Esophagus squamous epithelium (tissue), 5 donors: ENCODE data around the gene TBXAS1. TPM values are rescaled to one million over a fixed set of nuclear protein-coding genes. Genes with fewer than 3 reads are reported as not detected.

Experiments
- DNase-seq: peaks from one replicate; lab custom pipeline; 2025; lab: John Stamatoyannopoulos, UW
- H3K27ac ChIP-seq, 4 donors: fragments of 200-600 bp; sonication (generic); one replicate each; pipeline ENCODE4 v1.5.1; 2016 to 2019; ENCODE audit warnings: mild to moderate bottlenecking in 1 of 4
- H3K27me3 ChIP-seq, 4 donors: fragments of 200-600 bp; sonication (generic); 1 replicate in 3 of 4; 2 replicates in 1 of 4; pipeline versions ENCODE4 v1.5.1 to v1.6.0; 2017 to 2021; ENCODE audit warnings: antibody characterized with exemption in 1 of 4
- H3K36me3 ChIP-seq, 3 donors: fragments of 200-600 bp; sonication (generic); one replicate each; pipeline ENCODE4 v1.5.1; 2016 to 2019
- H3K4me1 ChIP-seq, 3 donors: fragments of 200-600 bp; sonication (generic); one replicate each; pipeline ENCODE4 v1.5.1; 2017 to 2019
- H3K4me3 ChIP-seq, 4 donors: fragments of 200-600 bp; sonication (generic); 1 replicate in 3 of 4; 2 replicates in 1 of 4; pipeline ENCODE4 v1.5.1; 2016 to 2019; ENCODE audit warnings: mild to moderate bottlenecking in 2 of 4, moderate library complexity in 1 of 4
- H3K9me3 ChIP-seq, 3 donors: fragments of 200-600 bp; sonication (generic); one replicate each; pipeline ENCODE4 v1.5.1; 2016 to 2019
- POLR2A ChIP-seq, 4 donors: fragments of 450-650 bp; IDR thresholded peaks; one replicate each; pipeline ENCODE4 v1.6.1; 2017; ENCODE audit warnings: antibody characterized with exemption in 4 of 4, mild to moderate bottlenecking in 4 of 4, moderate library complexity in 3 of 4
- WGBS, 2 donors: methylation state at CpG; one replicate each; pipeline ENCODE4 v1.1.5; 2018; 5-methylcytosine and 5-hydroxymethylcytosine counted together
- intact Hi-C: fragments of 100-400 bp; cut with DNase I; formaldehyde crosslinking; loops from one replicate; pipeline ENCODE4 v1.15.0; 2022
- total RNA-seq, 4 donors: library from RNA; depleted of rRNA; stranded (reverse); fragments of >200 nt; gene quantifications; one replicate each; pipeline ENCODE4 v1.1.0, GENCODE V29; 2016
- TF ChIP-seq, protein P1 (sequence below), 6 experiments: fragments of 450-650 bp in 4 of 6; fragments of 200-600 bp in 2 of 6; sonication (generic) in 2 of 6; IDR thresholded peaks; one replicate each; pipeline ENCODE4 v1.5.1; 2016 to 2019; ENCODE audit warnings: antibody characterized with exemption in 6 of 6, mild to moderate bottlenecking in 4 of 6, moderate library complexity in 4 of 6
- donor health status: DM: yes; HTN: yes; CAD: no.

Gene TBXAS1
- total RNA-seq, 4 donors from 2014 or later = 9.4 to 24.8 (median 17.8) TPM

DNA sequence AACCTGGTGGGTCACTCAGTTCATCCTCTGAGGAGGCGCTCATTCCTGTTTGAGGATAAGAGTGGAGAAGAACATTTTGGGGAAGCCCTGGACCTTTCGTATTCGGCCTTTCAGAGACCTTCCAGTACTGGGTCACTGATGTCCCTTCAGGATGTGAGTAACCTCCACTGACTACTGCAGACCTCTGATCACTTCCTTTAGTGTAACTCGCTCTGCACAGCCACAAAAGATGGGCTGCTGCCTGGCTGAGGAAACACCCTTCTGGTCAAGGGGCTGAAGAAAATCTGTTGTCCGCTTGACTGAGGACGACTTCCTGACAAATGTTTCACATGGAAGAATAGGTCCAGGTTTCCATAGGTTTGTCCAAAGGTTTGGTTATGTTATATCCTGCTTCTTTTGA is 15.9 kb upstream of the TBXAS1 start:
- intact Hi-C loops = no loop called here
- no peak for TF ChIP-seq POLR2A (IDR thresholded peaks at IDR 0.05)
- TF ChIP-seq, protein P1, sequence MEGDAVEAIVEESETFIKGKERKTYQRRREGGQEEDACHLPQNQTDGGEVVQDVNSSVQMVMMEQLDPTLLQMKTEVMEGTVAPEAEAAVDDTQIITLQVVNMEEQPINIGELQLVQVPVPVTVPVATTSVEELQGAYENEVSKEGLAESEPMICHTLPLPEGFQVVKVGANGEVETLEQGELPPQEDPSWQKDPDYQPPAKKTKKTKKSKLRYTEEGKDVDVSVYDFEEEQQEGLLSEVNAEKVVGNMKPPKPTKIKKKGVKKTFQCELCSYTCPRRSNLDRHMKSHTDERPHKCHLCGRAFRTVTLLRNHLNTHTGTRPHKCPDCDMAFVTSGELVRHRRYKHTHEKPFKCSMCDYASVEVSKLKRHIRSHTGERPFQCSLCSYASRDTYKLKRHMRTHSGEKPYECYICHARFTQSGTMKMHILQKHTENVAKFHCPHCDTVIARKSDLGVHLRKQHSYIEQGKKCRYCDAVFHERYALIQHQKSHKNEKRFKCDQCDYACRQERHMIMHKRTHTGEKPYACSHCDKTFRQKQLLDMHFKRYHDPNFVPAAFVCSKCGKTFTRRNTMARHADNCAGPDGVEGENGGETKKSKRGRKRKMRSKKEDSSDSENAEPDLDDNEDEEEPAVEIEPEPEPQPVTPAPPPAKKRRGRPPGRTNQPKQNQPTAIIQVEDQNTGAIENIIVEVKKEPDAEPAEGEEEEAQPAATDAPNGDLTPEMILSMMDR (IDR thresholded peaks at IDR 0.05) = no peak
- H3K4me1 ChIP-seq = no peaks in the 10 kb centered on the region
- H3K27me3 ChIP-seq = no peaks in the 10 kb centered on the region
- H3K9me3 ChIP-seq = no peaks in the 10 kb centered on the region
- WGBS, 2 donors = 87 to 100% methylated on average over 6 of the region's 6 CpGs
- no peak for DNase-seq
- H3K4me3 ChIP-seq = no peak overlapping the region
- H3K36me3 ChIP-seq = no peaks in the 10 kb centered on the region
- H3K27ac ChIP-seq = no peak overlapping the region

DNA sequence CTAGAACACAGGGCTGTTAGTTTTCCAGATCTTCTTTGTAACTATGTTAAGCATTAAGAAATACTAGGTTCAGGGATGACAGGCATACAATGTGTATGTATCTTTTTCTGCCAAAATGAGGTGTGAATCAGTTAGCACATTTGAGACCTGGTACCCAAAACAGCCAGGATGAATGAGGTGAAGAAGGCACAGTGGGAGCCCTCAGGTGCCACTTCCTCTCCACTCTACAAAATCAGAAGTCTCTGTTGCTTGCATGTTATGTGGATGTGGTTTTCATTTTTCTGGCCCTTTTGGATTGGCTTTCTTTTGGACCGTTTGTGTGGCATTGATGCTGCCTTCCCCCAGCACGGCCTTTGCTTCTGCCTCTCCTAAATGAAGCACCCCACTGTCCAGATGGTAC is 15.4 kb upstream of the TBXAS1 start:
- WGBS, 2 donors = 83 to 87% methylated on average over 2 of the region's 2 CpGs
- H3K9me3 ChIP-seq = no peaks in the 10 kb centered on the region
- no peak overlapping the region for H3K27ac ChIP-seq
- no peaks in the 10 kb centered on the region for H3K4me1 ChIP-seq
- TF ChIP-seq POLR2A (IDR thresholded peaks at IDR 0.05) = no peak
- TF ChIP-seq, protein P1 (IDR thresholded peaks at IDR 0.05) = no peak
- no peak for DNase-seq
- H3K4me3 ChIP-seq = no peak overlapping the region
- H3K36me3 ChIP-seq = no peaks in the 10 kb centered on the region
- intact Hi-C loops = no loop called here
- no peaks in the 10 kb centered on the region for H3K27me3 ChIP-seq

DNA sequence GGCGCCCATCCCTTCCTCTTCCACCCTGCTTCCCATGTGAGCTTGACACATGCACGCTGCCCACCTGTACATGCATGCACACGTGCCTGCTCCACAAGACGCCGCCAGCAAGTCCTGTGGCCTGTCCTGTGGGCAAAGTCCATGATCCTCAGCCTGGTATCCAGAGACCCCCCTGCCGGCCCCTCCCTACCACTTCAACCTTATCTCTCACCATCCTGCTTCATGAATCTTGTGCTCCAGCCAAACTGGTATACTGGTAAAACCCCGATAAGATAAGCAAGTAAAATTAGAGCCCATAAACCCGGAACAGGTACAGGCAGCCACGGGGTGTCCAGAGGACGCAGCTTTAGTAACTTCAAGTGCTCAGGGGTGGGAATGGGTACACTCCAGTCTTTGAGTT is 11.8 kb upstream of the TBXAS1 start:
- DNase-seq = no peak
- Histone ChIP-seq H3K4me3 (no peak overlapping the region), H3K4me1 (peaks cover 0 to 7% (median 0%) of the 10 kb centered on the region in 3 donors), H3K27ac (no peak overlapping the region), H3K27me3 (no peaks in the 10 kb centered on the region), H3K9me3 (no peaks in the 10 kb centered on the region), H3K36me3 (no peaks in the 10 kb centered on the region)
- 96 to 97% methylated on average over 9 to 10 of the region's 10 CpGs for WGBS, 2 donors
- TF ChIP-seq, protein P1 (IDR thresholded peaks at IDR 0.05) = no peak
- no peak for TF ChIP-seq POLR2A (IDR thresholded peaks at IDR 0.05)
- intact Hi-C loops = no loop called here

DNA sequence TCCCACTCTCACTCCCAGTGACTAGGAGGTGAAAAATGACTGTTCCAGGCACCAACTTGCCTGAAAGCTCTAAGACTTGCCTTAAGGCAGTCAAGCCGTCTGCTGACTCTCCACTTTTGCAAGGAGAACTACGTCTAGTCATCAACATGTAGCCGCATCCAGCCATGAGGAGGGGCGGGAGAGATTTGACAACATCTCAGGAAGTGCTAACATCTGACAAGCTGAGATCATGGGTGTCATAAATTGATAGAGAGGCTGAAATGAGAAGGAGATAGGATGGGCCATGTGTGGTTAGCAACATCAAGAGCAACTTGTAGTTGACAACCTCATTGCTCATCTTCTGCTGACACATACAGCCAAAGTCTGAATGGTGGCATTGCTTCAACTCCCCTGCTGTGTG is 9.0 kb upstream of the TBXAS1 start:
- intact Hi-C loops = no loop called here

DNA sequence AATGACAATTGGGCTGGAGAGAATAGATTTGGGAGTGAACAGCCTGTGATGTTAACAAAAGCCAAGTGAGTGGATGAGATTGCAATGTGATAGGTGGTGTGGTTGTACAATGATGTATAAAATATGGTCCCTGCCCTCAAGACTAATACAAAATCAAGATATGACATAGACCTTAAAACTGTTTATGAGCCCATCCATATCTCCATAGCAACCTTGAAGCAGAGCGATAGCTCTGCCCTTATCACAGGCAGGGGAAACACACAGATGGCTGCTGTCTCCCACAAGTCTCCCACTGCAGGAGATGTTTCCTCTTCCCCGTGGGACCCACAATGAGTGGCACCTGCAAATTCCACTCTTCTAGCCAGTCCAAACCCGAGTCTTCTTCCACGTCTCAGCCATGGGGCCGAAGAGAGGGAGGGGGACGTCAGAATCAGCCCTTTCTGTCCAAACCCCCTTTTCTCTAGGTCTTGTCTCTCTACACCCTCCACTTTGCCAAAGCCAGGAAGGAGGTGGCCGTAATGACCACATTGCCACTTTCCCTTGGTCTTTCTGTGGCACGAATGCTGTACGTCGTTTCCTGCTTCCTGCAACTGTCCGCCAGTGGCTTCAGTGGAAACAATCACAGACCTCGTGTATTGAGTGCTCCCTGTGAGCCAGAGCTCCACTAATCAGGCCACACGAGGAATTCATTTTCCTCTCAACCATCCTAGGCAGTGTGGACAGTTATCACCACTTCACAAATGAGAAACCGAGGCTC is 7.5 kb upstream of the TBXAS1 start:
- DNase-seq = no peak
- Histone ChIP-seq H3K27me3 (no peaks in the 10 kb centered on the region), H3K27ac (no peak overlapping the region), H3K36me3 (no peaks in the 10 kb centered on the region), H3K4me3 (no peak overlapping the region), H3K9me3 (no peaks in the 10 kb centered on the region), H3K4me1 (peaks cover 0 to 14% (median 0%) of the 10 kb centered on the region in 3 donors)
- intact Hi-C loops = no loop called here
- TF ChIP-seq, protein P1 (IDR thresholded peaks at IDR 0.05) = no peak
- TF ChIP-seq POLR2A (IDR thresholded peaks at IDR 0.05) = no peak
- 70 to 74% methylated on average over 8 to 9 of the region's 14 CpGs for WGBS, 2 donors

More for the DNA sequence above, 9.0 kb upstream of the TBXAS1 start:
- DNase-seq = no peak
- 21 to 27% methylated on average over 2 to 4 of the region's 4 CpGs for WGBS, 2 donors
- Histone ChIP-seq H3K27me3 (no peaks in the 10 kb centered on the region), H3K4me3 (no peak overlapping the region), H3K27ac (no peak overlapping the region), H3K36me3 (no peaks in the 10 kb centered on the region), H3K9me3 (no peaks in the 10 kb centered on the region), H3K4me1 (peaks cover 0 to 14% (median 0%) of the 10 kb centered on the region in 3 donors)
- no peak for TF ChIP-seq POLR2A (IDR thresholded peaks at IDR 0.05)
- TF ChIP-seq, protein P1 (IDR thresholded peaks at IDR 0.05) = no peak
